BLaER1 (cell line): ENCODE results near the gene FOXA3.
A peak's percentile ranks its signal among the peaks of the same experiment; 100 is the strongest.

Experiments
- H3K27ac ChIP-seq: shearing (Covaris generic); formaldehyde crosslinking; 2 replicates; pipeline ENCODE4 v1.8.1; 2022
- H3K27me3 ChIP-seq: shearing (Covaris generic); formaldehyde crosslinking; 2 replicates; pipeline ENCODE4 v1.8.1; 2022
- H3K36me3 ChIP-seq: shearing (Covaris generic); formaldehyde crosslinking; 2 replicates; pipeline ENCODE4 v1.8.1; 2022
- H3K4me1 ChIP-seq: shearing (Covaris generic); formaldehyde crosslinking; 2 replicates; pipeline ENCODE4 v1.8.1; 2022
- H3K4me2 ChIP-seq: shearing (Covaris generic); formaldehyde crosslinking; 2 replicates; pipeline ENCODE4 v1.8.1; 2022
- H3K4me3 ChIP-seq: shearing (Covaris generic); formaldehyde crosslinking; 2 replicates; pipeline ENCODE4 v1.8.1; 2022
- H3K9ac ChIP-seq: shearing (Covaris generic); formaldehyde crosslinking; 2 replicates; pipeline ENCODE4 v1.8.1; 2022
- H3K9me3 ChIP-seq: shearing (Covaris generic); formaldehyde crosslinking; 2 replicates; pipeline ENCODE4 v1.8.1; 2022
- H4K20me1 ChIP-seq: shearing (Covaris generic); formaldehyde crosslinking; 2 replicates; pipeline ENCODE4 v1.8.1; 2022
- Cebpa-rat ChIP-seq: shearing (Covaris generic); IDR thresholded peaks from 2 replicates; pipeline ENCODE4 v1.8.1; 2022

FOXA3 gene

GRCh38 chr19:45881082-45881908, 17.2 kb downstream of the FOXA3 start:
- no peak overlapping the region; the same call in 1 of the 2 replicates for H3K27ac ChIP-seq
- H3K27me3 ChIP-seq = no peaks in the 10 kb centered on the region
- no peaks in the 10 kb centered on the region for H3K9me3 ChIP-seq
- TF ChIP-seq Cebpa-rat = no peak
- H3K4me1 ChIP-seq = peaks cover 83% of the 10 kb centered on the region
- no peak overlapping the region for H3K4me3 ChIP-seq
- H3K4me2 ChIP-seq = peak overlapping the region; percentile 83; the same call in 1 of the 2 replicates
- H3K9ac ChIP-seq = no peak overlapping the region
- H3K36me3 ChIP-seq = peaks cover 14% of the 10 kb centered on the region
- peaks cover 41% of the 10 kb centered on the region for H4K20me1 ChIP-seq

DNA sequence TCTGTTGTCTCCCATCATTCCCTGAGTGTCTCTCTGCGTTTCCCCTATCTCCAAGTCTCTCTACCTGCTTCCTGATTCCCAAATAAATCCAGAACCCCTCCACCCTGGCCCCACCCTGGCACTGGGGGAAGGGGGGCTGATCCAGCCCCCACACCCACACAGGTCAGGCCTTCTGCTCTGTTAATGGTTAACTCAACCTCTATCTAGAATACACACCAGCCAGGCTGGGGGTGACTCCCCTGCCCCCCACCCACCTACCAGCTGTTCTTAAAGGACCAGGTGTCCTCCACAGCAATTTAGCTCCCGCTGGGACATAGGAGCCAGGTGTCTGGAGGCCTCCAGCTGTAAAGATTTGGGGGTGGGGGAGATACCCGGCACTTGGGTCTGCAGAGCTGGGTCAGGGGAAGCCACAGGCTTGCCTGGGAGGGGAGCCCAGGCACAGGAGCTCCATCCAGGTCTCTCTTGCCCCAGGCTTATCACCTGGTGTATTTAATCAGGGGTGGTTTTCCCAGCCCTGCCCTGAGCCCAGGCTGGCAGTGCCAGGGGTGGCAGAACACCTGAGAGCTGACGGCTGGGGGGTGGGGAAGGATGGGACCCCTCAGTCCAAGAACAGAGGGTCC, 17.9 kb downstream of the FOXA3 start:
- H3K9ac ChIP-seq = 0 out of 2 replicates have a peak overlapping the region, but pooled peaks have one; percentile 66
- H3K4me1 ChIP-seq = peaks cover 78% of the 10 kb centered on the region
- peaks cover 41% of the 10 kb centered on the region for H4K20me1 ChIP-seq
- H3K4me2 ChIP-seq = peak overlapping the region; percentile 83
- no peak overlapping the region for H3K4me3 ChIP-seq
- H3K9me3 ChIP-seq = no peaks in the 10 kb centered on the region
- H3K27ac ChIP-seq = no peak overlapping the region; the same call in 1 of the 2 replicates
- TF ChIP-seq Cebpa-rat = no peak
- no peaks in the 10 kb centered on the region for H3K27me3 ChIP-seq
- peaks cover 14% of the 10 kb centered on the region for H3K36me3 ChIP-seq

DNA sequence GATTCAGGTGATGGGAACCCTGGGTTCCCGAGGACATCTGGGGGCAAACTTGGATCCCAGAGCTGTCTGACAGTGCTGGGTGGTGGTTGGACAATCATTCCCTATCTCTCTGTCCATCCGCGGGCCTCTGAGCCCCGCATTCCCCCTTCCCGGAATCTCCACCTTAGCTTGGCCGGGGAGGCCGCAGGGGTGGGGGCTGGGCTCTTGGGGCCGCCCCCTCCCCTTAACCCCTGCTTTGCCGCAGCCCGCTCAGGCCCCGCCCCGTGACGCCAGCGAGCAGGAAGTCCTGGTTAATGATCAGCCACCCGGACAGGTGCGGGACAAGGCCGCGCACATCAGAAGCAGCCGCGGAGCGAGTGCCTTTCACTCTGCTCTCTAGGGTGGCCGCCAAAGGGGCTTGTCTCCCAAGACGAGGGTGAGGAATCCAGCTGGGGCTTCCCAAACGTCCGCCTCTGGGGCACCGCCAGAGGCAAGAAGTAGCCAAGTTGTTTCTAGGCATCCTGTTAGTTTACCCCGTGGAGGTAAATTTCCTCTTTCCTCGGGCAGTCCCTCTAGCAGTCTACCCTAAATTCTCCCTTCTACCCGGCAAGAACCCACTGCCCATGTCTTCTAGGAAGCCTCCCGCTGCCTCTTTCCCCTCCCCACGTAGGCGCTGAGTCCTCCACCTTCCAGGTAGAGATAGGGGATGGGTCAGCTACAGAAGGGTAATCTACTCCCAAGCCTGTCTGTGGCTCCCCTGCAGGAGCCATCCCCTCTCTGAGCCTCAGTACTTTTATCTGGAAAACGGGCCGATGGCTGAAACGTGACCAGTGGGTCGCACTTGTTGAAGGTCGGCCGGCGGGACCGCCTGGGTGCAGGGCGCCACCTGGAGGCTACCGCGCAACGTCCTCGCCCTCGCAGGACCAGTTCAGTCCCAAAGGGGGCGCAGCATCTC, 18.8 kb downstream of the FOXA3 start:
- H3K27me3 ChIP-seq = no peaks in the 10 kb centered on the region
- no peak for TF ChIP-seq Cebpa-rat
- peaks cover 74% of the 10 kb centered on the region for H3K4me1 ChIP-seq
- H3K27ac ChIP-seq = peak overlapping the region; percentile 5; the same call in 1 of the 2 replicates
- peak overlapping the region; percentile 83 for H3K4me2 ChIP-seq
- peaks cover 41% of the 10 kb centered on the region for H4K20me1 ChIP-seq
- peak overlapping the region; percentile 59 for H3K4me3 ChIP-seq
- H3K36me3 ChIP-seq = peaks cover 14% of the 10 kb centered on the region
- H3K9ac ChIP-seq = peak overlapping the region; percentile 66; the same call in 1 of the 2 replicates
- no peaks in the 10 kb centered on the region for H3K9me3 ChIP-seq

- H3K9ac ChIP-seq = no peak overlapping the region
- peak overlapping the region; percentile 98 for H3K4me2 ChIP-seq
- H3K36me3 ChIP-seq = peaks cover 14% of the 10 kb centered on the region
- H3K27me3 ChIP-seq = no peaks in the 10 kb centered on the region
- no peak overlapping the region for H3K27ac ChIP-seq
- H3K4me3 ChIP-seq = peak overlapping the region; percentile 89
- peaks cover 41% of the 10 kb centered on the region for H4K20me1 ChIP-seq
- peaks cover 68% of the 10 kb centered on the region for H3K4me1 ChIP-seq
- no peaks in the 10 kb centered on the region for H3K9me3 ChIP-seq
- TF ChIP-seq Cebpa-rat = no peak
These were observed 19.4 kb downstream of the FOXA3 start for GRCh38 chr19:45883586-45883880.

DNA sequence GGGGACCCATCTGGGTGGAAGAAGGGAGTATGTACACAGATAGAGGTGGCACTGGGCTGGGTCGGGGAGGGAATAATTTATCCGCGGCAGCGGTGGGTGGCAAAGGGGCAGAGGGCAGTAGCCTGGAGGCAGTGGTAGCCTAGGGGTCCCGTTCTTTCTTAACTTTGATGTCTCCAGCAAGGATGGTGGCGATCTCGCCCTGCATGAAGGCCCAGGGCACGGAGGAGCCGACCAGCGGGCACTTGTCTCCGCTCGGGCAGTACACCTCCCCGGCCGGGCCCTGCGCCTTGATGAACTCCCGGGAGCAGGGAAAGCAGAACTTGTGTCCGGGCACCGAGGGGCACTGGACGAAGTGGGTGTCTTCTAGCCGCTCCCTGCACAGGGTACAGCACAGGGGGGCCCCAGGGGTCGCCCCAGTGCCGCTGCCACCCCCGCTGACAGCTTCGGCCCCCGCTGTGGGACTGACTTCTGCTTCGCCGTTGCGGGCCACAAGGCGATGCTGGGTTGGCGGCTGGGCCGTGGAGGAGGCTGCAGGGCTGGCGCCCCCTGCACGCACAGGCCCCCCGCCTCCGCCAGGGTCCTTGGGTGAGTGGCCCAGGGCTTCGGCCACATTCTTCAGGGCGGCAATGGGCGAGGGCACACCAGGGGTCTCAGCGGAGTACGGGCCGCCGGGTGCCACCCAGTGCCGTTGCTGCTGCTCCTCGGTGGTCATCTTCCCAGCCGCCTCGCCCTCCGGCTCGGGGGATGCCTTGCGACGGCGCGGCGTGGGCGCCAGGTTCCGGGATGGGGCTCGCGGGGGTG, 20.0 kb downstream of the FOXA3 start:
- no peak overlapping the region for H3K27ac ChIP-seq

DNA sequence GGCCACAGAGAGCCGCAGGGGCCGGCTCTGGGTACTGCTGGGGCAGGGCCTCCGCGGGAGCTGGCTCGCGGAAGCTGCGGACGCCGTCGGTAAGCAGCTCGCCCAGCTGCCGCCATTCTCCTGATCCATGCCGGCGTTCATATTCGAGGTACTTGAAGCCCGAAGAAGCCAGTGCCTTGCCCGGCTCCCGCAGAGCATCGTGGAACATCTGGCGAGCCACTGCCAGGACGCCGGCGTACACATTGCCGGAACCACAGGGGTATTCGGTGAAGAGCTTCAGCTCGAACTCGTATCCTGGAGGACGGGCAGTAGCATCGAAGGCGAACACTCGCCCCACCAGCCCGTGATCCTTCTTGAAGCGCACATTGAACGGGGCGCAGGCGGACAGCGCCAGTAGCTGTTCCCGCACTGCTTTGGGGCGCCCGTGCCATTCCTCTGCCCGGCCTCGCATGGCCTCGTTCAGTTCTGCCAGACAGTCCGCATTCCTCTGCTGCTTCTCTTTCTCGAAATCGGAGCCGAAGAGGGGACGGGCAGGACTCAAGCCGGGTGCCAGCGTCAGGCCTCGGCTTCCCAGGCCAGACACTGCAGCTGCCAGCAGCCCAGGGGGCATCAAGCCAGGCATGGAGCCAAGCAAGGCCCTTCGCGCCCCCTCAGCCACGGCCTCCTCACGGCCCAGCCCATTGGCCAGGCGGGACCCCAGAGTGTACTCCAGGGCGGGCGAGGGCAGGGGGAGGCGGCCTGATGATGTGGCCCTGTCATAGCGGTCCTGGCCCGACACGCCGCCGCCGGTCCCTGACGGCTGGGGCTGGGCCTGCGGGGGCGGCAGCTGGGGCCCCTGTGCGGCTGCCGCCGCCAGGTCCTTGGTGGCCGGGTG, 20.8 kb downstream of the FOXA3 start:
- H3K27ac ChIP-seq = peak overlapping the region; percentile 87
- peak overlapping the region; percentile 89 for H3K9ac ChIP-seq
- no peaks in the 10 kb centered on the region for H3K9me3 ChIP-seq
- H3K27me3 ChIP-seq = no peaks in the 10 kb centered on the region
- peaks cover 24% of the 10 kb centered on the region for H3K36me3 ChIP-seq
- TF ChIP-seq Cebpa-rat = no peak
- peaks cover 41% of the 10 kb centered on the region for H4K20me1 ChIP-seq
- peaks cover 55% of the 10 kb centered on the region for H3K4me1 ChIP-seq
- H3K4me2 ChIP-seq = peak overlapping the region; percentile 98
- peak overlapping the region; percentile 89 for H3K4me3 ChIP-seq

More for the DNA sequence above, 20.0 kb downstream of the FOXA3 start:
- Histone ChIP-seq H3K27me3 (no peaks in the 10 kb centered on the region), H3K4me3 (peak overlapping the region; percentile 89), H4K20me1 (peaks cover 41% of the 10 kb centered on the region), H3K4me2 (peak overlapping the region; percentile 98), H3K9me3 (no peaks in the 10 kb centered on the region), H3K9ac (peak overlapping the region; percentile 89; the same call in 1 of the 2 replicates), H3K36me3 (peaks cover 15% of the 10 kb centered on the region), H3K4me1 (peaks cover 62% of the 10 kb centered on the region)
- TF ChIP-seq Cebpa-rat = no peak

- Histone ChIP-seq H3K4me2 (peak within 1 kb of the TSS; percentile 98), H3K27ac (peak within 1 kb of the TSS; percentile 87), H3K36me3 (peaks cover 29% of the 10 kb centered on the region), H3K9me3 (no peaks in the 10 kb centered on the region), H3K27me3 (no peaks in the 10 kb centered on the region), H4K20me1 (peaks cover 41% of the 10 kb centered on the region), H3K4me1 (peaks cover 51% of the 10 kb centered on the region), H3K4me3 (peak within 1 kb of the TSS; percentile 89), H3K9ac (peak within 1 kb of the TSS; percentile 89)
- peak; percentile 77 for TF ChIP-seq Cebpa-rat
These were observed 21.7 kb downstream of the FOXA3 start, which contains the start of gene IRF2BP1 for GRCh38 chr19:45885556-45886426. Gene IRF2BP1 (minus strand): TSS chr19:45886141. CDS start chr19:45885774, 367 bp downstream.
